ENCODE results near the gene IL23A.
A peak's percentile ranks its signal among the peaks of the same experiment; 100 is the strongest.
"Not testable (repeated sequence)": the region's sequence is repeated elsewhere in the genome, so short reads cannot be mapped to it uniquely, and the experiment has no call there.

The IL23A gene

GRCh38 chr12:56326126-56326525, 12.6 kb upstream of the IL23A start:
- no peak for DNase-seq (ENCODE audit: low spot score)

GRCh38 chr12:56326533-56326932, 12.2 kb upstream of the IL23A start:
- DNase-seq (ENCODE audit: low spot score) = no peak

- no peak for DNase-seq (ENCODE audit: low spot score)
Measured at GRCh38 chr12:56330936-56331490, 7.7 kb upstream of the IL23A start.

GRCh38 chr12:56332512-56333196, 6.0 kb upstream of the IL23A start:
- DNase-seq (ENCODE audit: low spot score) = no peak

- no peak for DNase-seq (ENCODE audit: low spot score)
Measured at GRCh38 chr12:56333197-56333678, 5.4 kb upstream of the IL23A start.

GRCh38 chr12:56333679-56334489, 4.8 kb upstream of the IL23A start, which contains the start of gene PAN2:
TSS of gene PAN2 (minus strand) at chr12:56334000. CDS start at chr12:56333094, 906 bp downstream.
- DNase-seq (ENCODE audit: low spot score) = peak; percentile 97

GRCh38 chr12:56334490-56334793, 4.2 kb upstream of the IL23A start:
- DNase-seq (ENCODE audit: low spot score) = no peak

GRCh38 chr12:56335527-56335926, 3.2 kb upstream of the IL23A start:
- not testable (repeated sequence) for DNase-seq (ENCODE audit: low spot score)

- DNase-seq (ENCODE audit: low spot score) = no peak
Measured at GRCh38 chr12:56336361-56337167, 2.1 kb upstream of the IL23A start.

GRCh38 chr12:56337753-56338251, 882 bp upstream of the IL23A start:
- DNase-seq (ENCODE audit: low spot score) = no peak

- no peak for DNase-seq (ENCODE audit: low spot score)
Measured at GRCh38 chr12:56339158-56339422, 406 bp downstream of the IL23A start.

- no peak for DNase-seq (ENCODE audit: low spot score)
Measured at GRCh38 chr12:56341616-56342015, 2.9 kb downstream of the IL23A start.

- not testable (repeated sequence) for DNase-seq (ENCODE audit: low spot score)
Measured at GRCh38 chr12:56342290-56342689, 3.6 kb downstream of the IL23A start.

GRCh38 chr12:56346675-56347074, 8.0 kb downstream of the IL23A start:
- peak; percentile 25 for DNase-seq (ENCODE audit: low spot score)

- DNase-seq (ENCODE audit: low spot score) = not testable (repeated sequence)
Measured at GRCh38 chr12:56347255-56347654, 8.6 kb downstream of the IL23A start.

- no peak for DNase-seq (ENCODE audit: low spot score)
Measured at GRCh38 chr12:56348776-56349175, 10.1 kb downstream of the IL23A start.

- DNase-seq (ENCODE audit: low spot score) = no peak
Measured at GRCh38 chr12:56350662-56351061, 12.0 kb downstream of the IL23A start.

GRCh38 chr12:56351325-56351724, 12.6 kb downstream of the IL23A start:
- no peak for DNase-seq (ENCODE audit: low spot score)

GRCh38 chr12:56358836-56359532, 20.3 kb downstream of the IL23A start:
- no peak for DNase-seq (ENCODE audit: low spot score)

GRCh38 chr12:56359851-56360767, 21.4 kb downstream of the IL23A start, which contains the start of gene STAT2:
TSS of gene STAT2 (minus strand) at chr12:56360107. CDS start at chr12:56356571, 3,536 bp downstream.
- peak; percentile 100 for DNase-seq (ENCODE audit: low spot score)
